Esophagus squamous epithelium (tissue), 4 donors: ENCODE data around the gene BAIAP2L2.

Experiments used
- CTCF ChIP-seq, 6 experiments: fragments of 450-650 bp in 4 of 6; fragments of 200-600 bp in 2 of 6; sonication (generic) in 2 of 6; IDR thresholded peaks; one replicate each; pipeline ENCODE4 v1.5.1; 2016 to 2019; ENCODE audit warnings: antibody characterized with exemption in 6 of 6, mild to moderate bottlenecking in 4 of 6, moderate library complexity in 4 of 6
- POLR2A ChIP-seq, 4 donors: fragments of 450-650 bp; IDR thresholded peaks; one replicate each; pipeline ENCODE4 v1.6.1; 2017; ENCODE audit warnings: antibody characterized with exemption in 4 of 4, mild to moderate bottlenecking in 4 of 4, moderate library complexity in 3 of 4

DNA sequence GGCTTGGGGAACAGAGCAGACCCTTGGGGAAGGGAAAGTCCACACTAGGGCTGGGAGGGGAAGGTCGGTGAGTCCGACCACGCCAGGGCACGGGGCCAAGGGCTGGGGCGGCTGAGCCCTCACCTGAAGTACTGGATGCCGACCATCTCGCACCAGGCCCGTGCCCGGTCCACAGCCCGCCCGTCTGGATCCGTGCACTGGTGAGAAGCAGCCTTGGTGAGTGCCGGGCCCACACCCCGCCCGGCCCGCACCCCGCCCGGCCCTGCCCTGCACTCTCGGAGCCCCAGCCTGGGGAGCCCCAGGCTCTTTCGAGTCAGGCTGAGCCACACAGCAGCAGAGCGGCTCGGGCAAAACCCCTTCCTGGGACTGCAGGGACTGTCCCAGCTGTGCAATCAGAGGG, 1.9 kb upstream of the BAIAP2L2 start:
- TF ChIP-seq POLR2A (IDR thresholded peaks at IDR 0.05) (no peak), CTCF (IDR thresholded peaks at IDR 0.05) (no peak)
